Measurements from ENCODE around the gene SPEM2.
A peak's percentile ranks its signal among the peaks of the same experiment; 100 is the strongest.

Gene SPEM2

GRCh38 chr17:7440834-7441195 is 15.4 kb downstream of the SPEM2 start:
- peaks cover 52% of the 10 kb centered on the region for H3K4me1 Mint-ChIP-seq
- peaks cover 35% of the 10 kb centered on the region for H3K36me3 Mint-ChIP-seq
- H3K9me3 Mint-ChIP-seq, result no peaks in the 10 kb centered on the region
- no peak for ATAC-seq
- DNase-seq (ENCODE audit: low spot score in 2 of 2), result peak; percentile 15 to 59
- peak overlapping the region; percentile 84 for H3K27ac Mint-ChIP-seq
- peak overlapping the region; percentile 90 for H3K4me3 Mint-ChIP-seq

DNA sequence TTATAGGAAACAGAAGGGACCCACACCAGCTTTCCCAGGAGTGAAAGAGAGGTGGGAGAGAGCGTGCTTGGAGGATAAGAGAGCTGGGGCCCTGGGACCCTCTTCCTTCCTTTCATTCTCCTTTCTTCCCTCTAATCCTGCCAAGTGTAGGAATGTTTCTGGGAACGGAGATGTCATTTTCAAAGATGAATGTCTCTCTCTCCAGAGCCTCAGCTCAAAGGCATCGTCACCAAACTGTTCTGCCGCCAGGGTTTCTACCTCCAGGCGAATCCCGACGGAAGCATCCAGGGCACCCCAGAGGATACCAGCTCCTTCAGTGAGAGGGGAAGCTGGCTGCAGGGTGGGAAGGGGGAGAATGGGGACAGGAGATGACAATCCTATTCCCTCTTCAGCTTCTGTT is 15.8 kb downstream of the SPEM2 start:
- peaks cover 31% of the 10 kb centered on the region for H3K36me3 Mint-ChIP-seq
- peaks cover 53% of the 10 kb centered on the region for H3K4me1 Mint-ChIP-seq
- H3K27ac Mint-ChIP-seq, result no peak overlapping the region
- H3K4me3 Mint-ChIP-seq, result peak overlapping the region; percentile 90
- ATAC-seq, result no peak
- H3K9me3 Mint-ChIP-seq, result no peaks in the 10 kb centered on the region
- DNase-seq (ENCODE audit: low spot score in 2 of 2), result no peak

GRCh38 chr17:7442142-7442541 is 16.7 kb downstream of the SPEM2 start:
- no peaks in the 10 kb centered on the region for H3K9me3 Mint-ChIP-seq
- H3K4me3 Mint-ChIP-seq, result no peak overlapping the region
- no peak overlapping the region for H3K27ac Mint-ChIP-seq
- ATAC-seq (no peak), DNase-seq (ENCODE audit: low spot score in 2 of 2) (no peak)
- H3K4me1 Mint-ChIP-seq, result peaks cover 45% of the 10 kb centered on the region
- H3K36me3 Mint-ChIP-seq, result peaks cover 22% of the 10 kb centered on the region

GRCh38 chr17:7443499-7444485 is 18.4 kb downstream of the SPEM2 start:
- peaks cover 7% of the 10 kb centered on the region for H3K36me3 Mint-ChIP-seq
- H3K9me3 Mint-ChIP-seq, result no peaks in the 10 kb centered on the region
- ATAC-seq (no peak), DNase-seq (ENCODE audit: low spot score in 2 of 2) (no peak)
- H3K4me1 Mint-ChIP-seq, result peaks cover 32% of the 10 kb centered on the region
- no peak overlapping the region for H3K27ac Mint-ChIP-seq
- H3K4me3 Mint-ChIP-seq, result no peak overlapping the region

DNA sequence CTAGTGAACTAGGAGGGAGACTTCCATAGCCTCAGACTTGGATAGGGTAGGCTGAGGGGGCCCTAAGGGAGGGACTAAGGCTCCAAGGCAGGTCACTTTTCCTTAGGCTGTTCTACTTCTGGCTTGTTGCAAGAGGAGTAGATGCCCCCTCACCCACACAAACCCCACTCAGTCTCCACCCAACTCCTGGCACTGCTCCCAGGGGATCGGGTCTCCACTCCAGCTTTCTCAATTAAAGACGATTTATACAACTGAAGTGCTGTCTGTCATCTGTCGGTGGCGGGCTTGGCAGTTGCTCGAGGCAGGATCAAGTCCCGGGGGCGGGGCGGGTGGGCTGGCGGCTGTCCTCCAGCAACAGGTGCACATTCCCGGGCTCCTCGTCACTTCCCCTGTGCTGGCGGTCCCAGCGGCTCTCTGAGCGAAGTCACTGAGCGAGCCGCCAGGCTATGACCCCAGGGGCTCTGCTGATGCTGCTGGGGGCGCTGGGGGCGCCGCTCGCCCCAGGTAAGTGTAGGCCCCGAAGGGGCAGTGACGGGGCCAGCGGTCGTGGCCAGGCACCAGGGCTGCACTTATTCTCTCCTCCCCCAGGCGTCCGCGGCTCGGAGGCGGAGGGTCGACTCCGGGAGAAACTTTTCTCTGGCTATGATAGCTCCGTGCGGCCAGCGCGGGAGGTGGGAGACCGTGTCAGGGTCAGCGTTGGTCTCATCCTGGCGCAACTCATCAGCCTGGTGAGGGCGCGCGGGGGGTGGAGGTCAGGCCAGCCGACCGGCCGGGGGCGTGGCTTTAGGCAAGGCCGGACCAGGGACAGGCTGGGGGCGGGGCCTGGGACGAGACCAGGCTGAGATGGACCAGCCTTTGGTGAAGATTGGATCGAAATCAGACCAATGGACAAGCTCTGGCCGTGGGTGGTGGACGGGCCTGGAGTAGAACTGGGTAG is 19.5 kb downstream of the SPEM2 start, which contains the start of gene CHRNB1:
Gene CHRNB1 (plus strand): TSS at position 380 of the 937 bp plus-strand sequence. CDS start 67 bp downstream, at position 447.
- ATAC-seq, result peak; percentile 19
- Mint-ChIP-seq H3K9me3 (no peaks in the 10 kb centered on the region), H3K4me3 (peak within 1 kb of the TSS; percentile 73), H3K4me1 (peaks cover 25% of the 10 kb centered on the region), H3K36me3 (peaks cover 6% of the 10 kb centered on the region), H3K27ac (no peak within 1 kb of the TSS)
- DNase-seq (ENCODE audit: low spot score in 2 of 2), result peak in 1 of 2 donors; percentile 56

DNA sequence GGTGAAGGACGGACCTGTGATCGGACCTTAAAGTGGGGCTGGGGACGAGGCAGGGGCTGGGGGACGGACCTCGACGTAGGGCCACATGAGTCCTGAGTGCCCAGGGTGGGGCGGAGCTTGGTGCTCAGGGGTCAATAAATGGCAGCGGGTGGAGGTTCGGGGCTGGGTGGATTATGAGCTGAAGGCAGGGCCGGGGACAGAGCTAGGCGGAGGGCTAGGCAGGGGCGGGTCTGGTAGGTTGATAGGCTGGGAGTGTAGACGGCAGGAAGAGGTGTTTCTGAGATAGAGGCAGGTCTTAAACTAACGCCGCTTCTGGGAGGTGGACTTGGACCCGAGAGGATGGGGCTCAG is 20.2 kb downstream of the SPEM2 start:
- Mint-ChIP-seq H3K4me1 (peaks cover 19% of the 10 kb centered on the region), H3K9me3 (no peaks in the 10 kb centered on the region), H3K36me3 (no peaks in the 10 kb centered on the region), H3K27ac (no peak overlapping the region), H3K4me3 (peak overlapping the region; percentile 73)
- ATAC-seq (peak; percentile 70), DNase-seq (ENCODE audit: low spot score in 2 of 2) (no peak)

DNA sequence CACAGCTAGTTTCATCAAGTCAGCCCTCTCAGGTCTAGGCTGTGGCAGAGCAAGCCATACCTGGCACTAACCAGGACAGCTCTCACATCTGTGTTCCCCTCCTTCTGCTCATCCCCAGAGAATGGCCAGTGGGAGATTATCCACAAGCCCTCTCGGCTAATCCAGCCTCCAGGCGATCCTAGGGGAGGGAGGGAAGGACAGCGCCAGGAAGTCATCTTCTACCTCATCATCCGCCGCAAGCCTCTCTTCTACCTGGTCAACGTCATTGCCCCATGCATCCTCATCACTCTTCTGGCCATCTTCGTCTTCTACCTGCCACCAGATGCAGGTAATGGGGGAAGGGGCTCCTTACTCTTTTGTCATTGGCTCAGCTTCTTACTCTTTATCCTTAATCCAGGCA is 23.0 kb downstream of the SPEM2 start:
- no peaks in the 10 kb centered on the region for H3K36me3 Mint-ChIP-seq
- no peak overlapping the region for H3K27ac Mint-ChIP-seq
- DNase-seq (ENCODE audit: low spot score in 2 of 2) (no peak), ATAC-seq (no peak)
- H3K4me3 Mint-ChIP-seq, result no peak overlapping the region
- no peaks in the 10 kb centered on the region for H3K9me3 Mint-ChIP-seq
- H3K4me1 Mint-ChIP-seq, result peaks cover 14% of the 10 kb centered on the region

GRCh38 chr17:7459961-7460545 is 34.6 kb downstream of the SPEM2 start:
- peak overlapping the region; percentile 71 for H3K27ac Mint-ChIP-seq
- H3K9me3 Mint-ChIP-seq, result no peaks in the 10 kb centered on the region
- H3K4me3 Mint-ChIP-seq, result no peak overlapping the region
- no peak for ATAC-seq
- peaks cover 15% of the 10 kb centered on the region for H3K4me1 Mint-ChIP-seq
- peaks cover 81% of the 10 kb centered on the region for H3K36me3 Mint-ChIP-seq
- no peak for DNase-seq (ENCODE audit: low spot score in 2 of 2)

DNA sequence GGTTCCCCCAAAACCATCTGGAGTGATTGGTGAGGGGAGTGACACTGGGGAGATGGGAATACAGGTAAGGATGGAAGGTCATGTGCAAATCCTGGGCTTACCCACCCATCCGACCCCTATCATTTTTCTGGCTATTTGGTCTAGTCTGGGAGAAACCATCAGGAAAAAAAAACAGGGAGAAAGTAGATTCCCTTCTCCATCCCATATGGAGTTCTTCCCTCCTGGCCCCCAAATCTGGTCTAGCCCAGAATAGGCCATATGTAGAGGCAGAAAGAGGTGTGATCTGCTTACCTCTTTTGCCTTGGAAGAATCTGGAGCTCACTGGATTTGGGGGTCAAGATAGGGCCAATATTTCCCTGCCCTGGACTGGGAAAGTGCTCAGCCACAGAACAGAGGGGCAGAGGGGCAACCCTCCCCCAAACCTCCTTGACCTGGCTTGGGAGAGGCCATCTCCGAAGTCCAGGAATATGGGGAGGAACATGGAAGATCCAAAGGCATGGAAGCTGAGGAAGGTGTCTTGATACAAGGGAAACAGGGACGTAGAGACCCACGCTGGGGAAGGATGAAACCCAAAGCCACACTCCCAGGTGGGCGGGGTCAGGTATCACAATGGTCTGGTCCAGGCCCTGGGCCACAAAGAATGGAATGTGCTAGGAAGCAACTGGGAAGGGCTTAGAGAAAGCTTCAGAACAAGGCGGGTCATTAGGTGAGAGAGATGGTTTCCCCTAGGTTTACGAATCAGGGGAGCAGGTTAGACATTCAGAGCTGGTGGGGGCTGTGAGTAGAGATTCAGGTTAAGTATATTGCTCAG is 35.6 kb downstream of the SPEM2 start:
- DNase-seq (ENCODE audit: low spot score in 2 of 2), result no peak
- peaks cover 14% of the 10 kb centered on the region for H3K4me1 Mint-ChIP-seq
- peaks cover 81% of the 10 kb centered on the region for H3K36me3 Mint-ChIP-seq
- no peaks in the 10 kb centered on the region for H3K9me3 Mint-ChIP-seq
- peak overlapping the region; percentile 71 for H3K27ac Mint-ChIP-seq
- no peak overlapping the region for H3K4me3 Mint-ChIP-seq
- ATAC-seq, result no peak

- ATAC-seq, result no peak
- peaks cover 88% of the 10 kb centered on the region for H3K36me3 Mint-ChIP-seq
- peaks cover 18% of the 10 kb centered on the region for H3K4me1 Mint-ChIP-seq
- DNase-seq (ENCODE audit: low spot score in 2 of 2), result no peak
- no peak overlapping the region for H3K4me3 Mint-ChIP-seq
- no peaks in the 10 kb centered on the region for H3K9me3 Mint-ChIP-seq
- H3K27ac Mint-ChIP-seq, result peak overlapping the region; percentile 71
Measured at GRCh38 chr17:7462474-7463371, 37.3 kb downstream of the SPEM2 start.

- no peak for DNase-seq (ENCODE audit: low spot score in 2 of 2)
- Mint-ChIP-seq H3K4me3 (no peak overlapping the region), H3K36me3 (peaks cover 90% of the 10 kb centered on the region), H3K4me1 (peaks cover 18% of the 10 kb centered on the region), H3K27ac (peak overlapping the region; percentile 69), H3K9me3 (no peaks in the 10 kb centered on the region)
- no peak for ATAC-seq
Measured at GRCh38 chr17:7463372-7463846, 38.0 kb downstream of the SPEM2 start.

- DNase-seq (ENCODE audit: low spot score in 2 of 2) (no peak), ATAC-seq (no peak)
- Mint-ChIP-seq H3K27ac (peak overlapping the region; percentile 69), H3K4me3 (no peak overlapping the region), H3K4me1 (peaks cover 18% of the 10 kb centered on the region), H3K36me3 (peaks cover 85% of the 10 kb centered on the region), H3K9me3 (no peaks in the 10 kb centered on the region)
Measured at GRCh38 chr17:7464081-7464480, 38.7 kb downstream of the SPEM2 start.

- H3K4me1 Mint-ChIP-seq, result peaks cover 18% of the 10 kb centered on the region
- peaks cover 78% of the 10 kb centered on the region for H3K36me3 Mint-ChIP-seq
- DNase-seq (ENCODE audit: low spot score in 2 of 2) (no peak), ATAC-seq (no peak)
- no peaks in the 10 kb centered on the region for H3K9me3 Mint-ChIP-seq
- H3K27ac Mint-ChIP-seq, result peak overlapping the region; percentile 73
- H3K4me3 Mint-ChIP-seq, result no peak overlapping the region
Measured at GRCh38 chr17:7465597-7466275, 40.3 kb downstream of the SPEM2 start.

Measured in stimulated activated effector memory CD8-positive, alpha-beta T cell treated with anti-CD3 and anti-CD28 coated beads, Interleukin-12 subunit alpha, Interleukin-12 subunit beta, amount 100 ng/mL, for 72 hours (primary cell).